Fibroblast of villous mesenchyme (primary cell): ENCODE results near the gene FBXL19. TPM values are rescaled to one million over a fixed set of nuclear protein-coding genes. Genes with fewer than 3 reads are reported as not detected.
A peak's percentile ranks its signal among the peaks of the same experiment; 100 is the strongest.

Experiments used
- DNase-seq: peaks from one replicate; pipeline ENCODE4 v3.0.0-alpha.2; 2010; ENCODE audit warnings: low read depth
- H3K4me3 ChIP-seq: 2 replicates; pipeline ENCODE4 v1.5.1; 2011; ENCODE audit warnings: low read depth, mild to moderate bottlenecking, low read length
- CTCF ChIP-seq: IDR thresholded peaks from 2 replicates; pipeline ENCODE4 v1.5.1; 2012; ENCODE audit warnings: low read depth, mild to moderate bottlenecking, low read length; ENCODE audit not compliant: insufficient read depth
- total RNA-seq: library from RNA; depleted of rRNA; stranded (reverse); fragments of >200 nt; gene quantifications from 2 replicates; pipeline ENCODE4 v1.2.3, GENCODE V29; 2012

The FBXL19 gene
- total RNA-seq, 1 donor: 26.8 TPM

DNA sequence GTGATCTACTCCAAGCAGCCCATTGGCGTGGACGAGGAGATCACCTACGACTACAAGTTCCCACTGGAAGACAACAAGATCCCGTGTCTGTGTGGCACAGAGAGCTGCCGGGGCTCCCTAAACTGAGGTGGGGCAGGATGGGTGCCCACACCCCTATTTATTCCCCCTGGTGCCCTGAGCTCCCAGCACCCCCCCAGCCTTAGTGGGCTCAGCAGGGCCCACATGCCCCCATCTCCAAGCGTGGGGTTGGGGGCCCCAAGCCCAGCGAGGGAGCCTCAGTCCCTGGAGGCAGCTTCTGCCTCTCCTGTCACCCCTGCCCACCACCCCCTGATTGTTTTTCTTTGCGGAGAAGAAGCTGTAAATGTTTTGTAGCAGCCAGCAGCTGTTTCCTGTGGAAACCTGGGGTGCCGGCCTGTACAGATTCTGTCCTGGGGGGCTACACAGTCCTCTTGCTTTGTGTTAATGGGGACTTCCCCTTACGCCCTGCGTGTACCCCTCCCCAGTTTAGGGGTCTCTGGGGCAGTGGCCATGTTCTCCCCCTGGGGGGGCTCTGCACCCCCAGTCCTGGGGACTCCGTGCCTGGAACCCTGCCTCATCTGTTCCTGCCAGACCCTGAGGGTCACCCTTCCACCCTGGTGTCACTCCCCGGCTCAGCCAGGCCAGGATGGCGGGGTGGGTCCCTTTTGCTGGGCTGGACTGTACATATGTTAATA is 60.7 kb downstream of the FBXL19 start:
- no peak for DNase-seq
- no peak overlapping the region for H3K4me3 ChIP-seq
- TF ChIP-seq CTCF: no peak

DNA sequence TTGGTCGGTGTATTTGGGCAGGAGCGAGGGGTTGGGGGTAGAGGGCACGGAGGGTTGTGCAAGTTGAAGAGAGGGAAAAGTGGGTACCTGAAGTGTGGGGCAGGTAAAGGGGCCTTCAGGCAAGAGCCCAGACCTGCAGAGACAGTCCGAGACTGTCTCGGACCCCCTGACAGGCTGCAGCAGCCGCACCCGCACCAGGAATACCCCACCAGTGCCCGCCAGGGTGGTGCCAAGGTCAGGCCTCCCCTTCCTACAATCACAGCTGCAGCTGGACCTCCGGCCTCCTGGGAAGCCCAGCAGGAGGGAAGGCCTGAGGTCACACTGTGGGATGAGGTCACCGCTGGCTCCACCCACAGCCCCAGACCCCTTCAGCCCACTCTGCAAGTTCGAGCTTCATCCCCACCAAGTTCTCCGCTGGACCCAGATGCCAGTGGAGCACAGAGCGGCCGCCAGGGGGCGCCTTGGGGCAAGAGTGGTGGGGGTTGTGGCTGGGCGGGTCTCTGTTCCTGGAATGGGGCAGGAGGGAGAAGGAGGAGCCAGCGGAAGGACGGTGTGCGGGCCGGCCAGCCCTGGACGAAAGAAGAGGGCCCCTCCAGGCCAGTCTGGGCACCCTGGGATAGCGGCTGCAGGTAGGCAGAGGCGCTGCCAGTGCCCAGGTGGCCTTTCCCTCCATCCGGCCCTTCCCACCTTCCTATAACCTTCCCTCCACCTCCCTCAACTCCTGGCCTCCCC is 61.5 kb downstream of the FBXL19 start, which contains the start of gene HSD3B7:
HSD3B7 (plus strand) TSS at position 539 of the 732 bp plus-strand sequence. CDS start 452 bp downstream, outside the sequence.
- DNase-seq: peak; percentile 81
- H3K4me3 ChIP-seq: peak within 1 kb of the TSS; percentile 56

GRCh38 chr16:30985401-30986128 is 62.2 kb downstream of the FBXL19 start:
- peak overlapping the region; percentile 56 for H3K4me3 ChIP-seq
- DNase-seq: no peak
- no peak for TF ChIP-seq CTCF

More for the DNA sequence above, 61.5 kb downstream of the FBXL19 start, which contains the start of gene HSD3B7:
- TF ChIP-seq CTCF: peak; percentile 89

DNA sequence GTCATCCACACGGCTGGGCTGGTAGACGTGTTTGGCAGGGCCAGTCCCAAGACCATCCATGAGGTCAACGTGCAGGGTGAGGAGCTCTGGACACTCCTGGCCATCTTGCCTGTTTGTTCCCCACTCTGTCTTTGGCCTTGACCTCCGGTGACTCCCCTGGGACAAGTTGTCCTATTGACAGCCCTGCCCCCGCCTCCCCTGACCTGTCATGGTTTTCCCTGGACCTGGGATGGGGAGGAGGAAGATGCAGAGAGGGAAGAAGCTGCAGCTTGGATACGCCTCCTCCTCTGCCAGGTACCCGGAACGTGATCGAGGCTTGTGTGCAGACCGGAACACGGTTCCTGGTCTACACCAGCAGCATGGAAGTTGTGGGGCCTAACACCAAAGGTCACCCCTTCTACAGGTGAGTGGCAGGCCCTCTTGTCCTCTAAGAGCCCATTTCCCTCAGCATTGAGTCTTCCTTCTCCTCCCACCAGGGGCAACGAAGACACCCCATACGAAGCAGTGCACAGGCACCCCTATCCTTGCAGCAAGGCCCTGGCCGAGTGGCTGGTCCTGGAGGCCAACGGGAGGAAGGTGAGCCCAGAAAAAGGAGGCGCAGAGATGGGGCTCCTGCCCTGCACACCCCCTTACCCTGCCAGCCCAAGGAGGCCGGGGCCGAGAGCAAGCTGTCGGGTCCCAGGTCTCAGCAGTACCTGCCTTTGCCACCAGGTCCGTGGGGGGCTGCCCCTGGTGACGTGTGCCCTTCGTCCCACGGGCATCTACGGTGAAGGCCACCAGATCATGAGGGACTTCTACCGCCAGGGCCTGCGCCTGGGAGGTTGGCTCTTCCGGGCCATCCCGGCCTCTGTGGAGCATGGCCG is 63.0 kb downstream of the FBXL19 start:
- no peak for DNase-seq
- no peak overlapping the region for H3K4me3 ChIP-seq
- TF ChIP-seq CTCF: no peak

DNA sequence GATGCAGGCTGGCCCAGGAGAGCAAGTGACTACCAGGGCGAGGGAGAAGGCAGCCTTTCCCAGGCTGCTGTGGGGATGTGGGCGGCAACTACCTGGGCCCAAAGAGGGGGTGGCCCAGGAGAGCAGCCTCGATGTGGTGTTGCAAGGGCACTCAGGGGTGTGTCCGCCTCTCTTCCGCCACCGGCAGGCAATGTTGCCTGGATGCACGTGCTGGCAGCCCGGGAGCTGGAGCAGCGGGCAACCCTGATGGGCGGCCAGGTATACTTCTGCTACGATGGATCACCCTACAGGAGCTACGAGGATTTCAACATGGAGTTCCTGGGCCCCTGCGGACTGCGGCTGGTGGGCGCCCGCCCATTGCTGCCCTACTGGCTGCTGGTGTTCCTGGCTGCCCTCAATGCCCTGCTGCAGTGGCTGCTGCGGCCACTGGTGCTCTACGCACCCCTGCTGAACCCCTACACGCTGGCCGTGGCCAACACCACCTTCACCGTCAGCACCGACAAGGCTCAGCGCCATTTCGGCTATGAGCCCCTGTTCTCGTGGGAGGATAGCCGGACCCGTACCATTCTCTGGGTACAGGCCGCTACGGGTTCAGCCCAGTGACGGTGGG is 64.3 kb downstream of the FBXL19 start:
- no peak overlapping the region for H3K4me3 ChIP-seq
- TF ChIP-seq CTCF: no peak

More for the DNA sequence above, 64.3 kb downstream of the FBXL19 start:
- no peak for DNase-seq
